Measurements from ENCODE around the gene NUDT6. TPM values are rescaled to one million over a fixed set of nuclear protein-coding genes. Genes with fewer than 3 reads are reported as not detected.
A peak's percentile ranks its signal among the peaks of the same experiment; 100 is the strongest.

The NUDT6 gene
- total RNA-seq, 2 donors from 2014 or later, result 4.9 to 18.5 TPM

GRCh38 chr4:122914292-122914904, 8.0 kb downstream of the NUDT6 start:
- Histone ChIP-seq H3K9me3 (no peaks in the 10 kb centered on the region), H3K4me3 (no peak overlapping the region), H3K27me3 (no peaks in the 10 kb centered on the region), H3K27ac (no peak overlapping the region), H3K36me3 (no peaks in the 10 kb centered on the region), H3K4me1 (no peaks in the 10 kb centered on the region)
- TF ChIP-seq, protein P1, sequence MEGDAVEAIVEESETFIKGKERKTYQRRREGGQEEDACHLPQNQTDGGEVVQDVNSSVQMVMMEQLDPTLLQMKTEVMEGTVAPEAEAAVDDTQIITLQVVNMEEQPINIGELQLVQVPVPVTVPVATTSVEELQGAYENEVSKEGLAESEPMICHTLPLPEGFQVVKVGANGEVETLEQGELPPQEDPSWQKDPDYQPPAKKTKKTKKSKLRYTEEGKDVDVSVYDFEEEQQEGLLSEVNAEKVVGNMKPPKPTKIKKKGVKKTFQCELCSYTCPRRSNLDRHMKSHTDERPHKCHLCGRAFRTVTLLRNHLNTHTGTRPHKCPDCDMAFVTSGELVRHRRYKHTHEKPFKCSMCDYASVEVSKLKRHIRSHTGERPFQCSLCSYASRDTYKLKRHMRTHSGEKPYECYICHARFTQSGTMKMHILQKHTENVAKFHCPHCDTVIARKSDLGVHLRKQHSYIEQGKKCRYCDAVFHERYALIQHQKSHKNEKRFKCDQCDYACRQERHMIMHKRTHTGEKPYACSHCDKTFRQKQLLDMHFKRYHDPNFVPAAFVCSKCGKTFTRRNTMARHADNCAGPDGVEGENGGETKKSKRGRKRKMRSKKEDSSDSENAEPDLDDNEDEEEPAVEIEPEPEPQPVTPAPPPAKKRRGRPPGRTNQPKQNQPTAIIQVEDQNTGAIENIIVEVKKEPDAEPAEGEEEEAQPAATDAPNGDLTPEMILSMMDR (IDR thresholded peaks at IDR 0.05), result peak in 1 of 2 donors; percentile 54
- no peak for DNase-seq (ENCODE audit: low spot score)

DNA sequence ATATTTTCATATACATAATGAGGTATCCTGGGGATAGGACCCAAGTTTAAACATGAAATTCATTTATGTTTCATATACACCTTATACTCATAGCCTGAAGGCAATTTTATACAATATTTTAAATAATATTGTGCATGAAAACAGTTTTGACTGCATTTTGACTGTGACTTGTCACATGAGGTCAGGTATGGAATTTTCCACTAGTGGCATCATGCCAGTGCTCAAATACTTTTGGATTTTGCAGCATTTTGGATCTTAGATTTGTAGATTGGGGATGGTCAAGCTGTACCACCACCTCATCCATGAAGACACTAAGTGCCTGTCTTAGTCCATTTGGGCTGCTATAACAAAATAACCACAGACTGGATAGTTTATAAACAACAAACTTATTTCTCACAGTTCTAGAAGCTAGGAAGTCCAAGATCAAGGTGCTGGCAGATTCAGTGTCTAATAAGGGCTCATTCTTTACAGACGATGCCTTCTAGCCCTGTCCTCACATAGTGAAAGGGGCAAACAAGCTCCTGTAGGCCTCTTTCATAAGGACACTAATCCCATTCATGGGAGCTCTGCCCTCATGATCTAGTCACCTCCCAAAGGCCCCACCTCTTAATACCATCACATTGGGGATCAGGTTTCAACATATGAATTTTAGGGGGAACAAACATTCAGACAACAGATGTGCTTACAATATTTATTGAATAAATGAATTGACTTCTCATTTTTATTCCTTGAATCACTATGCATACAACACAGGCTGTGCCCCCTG, 9.4 kb downstream of the NUDT6 start:
- no peak overlapping the region for H3K27ac ChIP-seq
- H3K4me3 ChIP-seq, result no peak overlapping the region
- no peaks in the 10 kb centered on the region for H3K36me3 ChIP-seq
- H3K9me3 ChIP-seq, result no peaks in the 10 kb centered on the region
- DNase-seq (ENCODE audit: low spot score), result no peak
- TF ChIP-seq, protein P1 (IDR thresholded peaks at IDR 0.05), result no peak
- H3K4me1 ChIP-seq, result no peaks in the 10 kb centered on the region
- H3K27me3 ChIP-seq, result no peaks in the 10 kb centered on the region

- TF ChIP-seq, protein P1 (IDR thresholded peaks at IDR 0.05), result no peak
- no peaks in the 10 kb centered on the region for H3K4me1 ChIP-seq
- H3K36me3 ChIP-seq, result no peaks in the 10 kb centered on the region
- no peaks in the 10 kb centered on the region for H3K9me3 ChIP-seq
- no peak for DNase-seq (ENCODE audit: low spot score)
- no peak overlapping the region for H3K4me3 ChIP-seq
- no peaks in the 10 kb centered on the region for H3K27me3 ChIP-seq
- no peak overlapping the region for H3K27ac ChIP-seq
These were observed 10.8 kb downstream of the NUDT6 start for GRCh38 chr4:122911588-122911987.

- TF ChIP-seq, protein P1 (IDR thresholded peaks at IDR 0.05), result no peak
- DNase-seq (ENCODE audit: low spot score), result no peak
- no peaks in the 10 kb centered on the region for H3K36me3 ChIP-seq
These were observed 12.7 kb downstream of the NUDT6 start for GRCh38 chr4:122909683-122910082.

DNA sequence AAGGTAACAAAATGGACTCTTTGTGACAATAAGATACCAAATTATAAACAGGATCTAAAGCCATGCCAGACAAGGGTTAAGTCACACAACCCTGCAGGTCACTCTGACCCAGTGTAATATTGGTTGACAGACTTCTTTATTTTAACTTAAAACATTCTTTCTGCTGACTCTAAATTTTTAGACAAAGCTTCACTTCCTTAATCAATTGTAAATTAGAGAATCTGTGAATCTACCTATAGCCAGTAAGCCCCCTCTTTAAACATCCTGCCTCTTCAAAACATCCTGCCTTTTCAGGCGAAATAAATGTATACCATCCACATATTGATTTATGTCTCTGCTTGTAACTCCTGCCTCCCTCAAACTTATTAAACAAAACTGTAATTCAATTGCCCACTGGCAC, 14.2 kb downstream of the NUDT6 start:
- Histone ChIP-seq H3K4me1 (no peaks in the 10 kb centered on the region), H3K36me3 (no peaks in the 10 kb centered on the region), H3K4me3 (no peak overlapping the region), H3K9me3 (no peaks in the 10 kb centered on the region), H3K27ac (no peak overlapping the region), H3K27me3 (no peaks in the 10 kb centered on the region)
- TF ChIP-seq, protein P1 (IDR thresholded peaks at IDR 0.05), result no peak
- no peak for DNase-seq (ENCODE audit: low spot score)

More at GRCh38 chr4:122909683-122910082, 12.7 kb downstream of the NUDT6 start:
- Histone ChIP-seq H3K27ac (no peak overlapping the region), H3K27me3 (no peaks in the 10 kb centered on the region), H3K4me3 (no peak overlapping the region), H3K9me3 (no peaks in the 10 kb centered on the region), H3K4me1 (no peaks in the 10 kb centered on the region)
